GM12878 (cell line): ENCODE data around the gene CCDC191. TPM values are rescaled to one million over a fixed set of nuclear protein-coding genes. Genes with fewer than 3 reads are reported as not detected.

ENCODE experiments used
- ATAC-seq: fragments of 200-7000 bp; cut with Tn5 transposase; 3 replicates; pipeline ENCODE4 v1.9.1; 2020; ENCODE audit warnings: mild to moderate bottlenecking, moderate library complexity
- BruUV-seq: library from RNA; stranded (reverse); fragments of 400-500 nt; replicated peaks from 2 replicates; lab custom pipeline; 2021; lab: Mats Ljungman, UMichigan
- CTCF ChIA-PET: fragments of 300-600 bp; sonication (Branson Sonifier 250); formaldehyde crosslinking; extraction: SDS; loops from one replicate; lab custom pipeline; 2021; ENCODE audit warnings: inconsistent platforms; lab: Yijun Ruan, JAX
- POLR2A ChIA-PET: fragments of 350-600 bp; formaldehyde crosslinking; extraction: SDS; loops from one replicate; lab custom pipeline; 2021; ENCODE audit warnings: inconsistent platforms; lab: Charles Lee
- RAD21 ChIA-PET: fragments of 300-600 bp; sonication (Branson Sonifier 250); formaldehyde crosslinking; loops from one replicate; lab custom pipeline; 2023; ENCODE audit warnings: antibody characterized with exemption; ENCODE audit not compliant: unreplicated experiment; lab: Charles Lee
- SMC1A ChIA-PET: fragments of 300-600 bp; sonication (Branson Sonifier 250); formaldehyde crosslinking; loops from one replicate; lab custom pipeline; 2023; ENCODE audit not compliant: unreplicated experiment, uncharacterized antibody; lab: Charles Lee
- DNase-seq: peaks from one replicate; pipeline ENCODE4 v3.0.0-alpha.2; 2011; ENCODE audit warnings: low read depth, low spot score
- FAIRE-seq: peaks from 3 replicates; lab custom pipeline; 2011; peaks lifted over from hg19 to GRCh38; lab: Jason Lieb, UNC
- H2AFZ ChIP-seq: 2 replicates; pipeline ENCODE4 v1.6.0; 2011; ENCODE audit warnings: low read depth, low read length, control low read depth; ENCODE audit not compliant: control insufficient read depth
- H3K27ac ChIP-seq: 2 replicates; pipeline ENCODE4 v1.5.1; 2011; ENCODE audit warnings: control low read depth; ENCODE audit not compliant: control insufficient read depth, insufficient read depth
- H3K27me3 ChIP-seq, 2 experiments: replicated peaks in 1 of 2; 2 replicates each; pipeline versions ENCODE4 v1.6.0 to v1.6.1; 2011; ENCODE audit warnings: low read length in 1 of 2; ENCODE audit not compliant: control insufficient read depth in 2 of 2, insufficient read depth in 2 of 2
- H3K36me3 ChIP-seq, 2 experiments: 2 replicates each; pipeline ENCODE4 v1.5.1; 2011; ENCODE audit warnings: low read length in 1 of 2; ENCODE audit not compliant: control insufficient read depth in 2 of 2, insufficient read depth in 2 of 2
- H3K4me1 ChIP-seq: 2 replicates; pipeline ENCODE4 v1.6.1; 2011; ENCODE audit warnings: mild to moderate bottlenecking, low read length, moderate library complexity, mixed read lengths; ENCODE audit not compliant: control insufficient read depth, insufficient read depth
- H3K4me2 ChIP-seq: 2 replicates; pipeline ENCODE4 v1.6.0; 2011; ENCODE audit warnings: control low read depth; ENCODE audit not compliant: control insufficient read depth, insufficient read depth
- H3K4me3 ChIP-seq: fragments of 200-600 bp; sonication (generic); 2 replicates; pipeline ENCODE4 v1.5.1; 2016
- H3K79me2 ChIP-seq: 2 replicates; pipeline ENCODE4 v1.6.0; 2011; ENCODE audit warnings: low read length; ENCODE audit not compliant: control insufficient read depth, insufficient read depth
- H3K9ac ChIP-seq: 2 replicates; pipeline ENCODE4 v1.8.0; 2011; ENCODE audit warnings: low read length, control low read depth, mixed read lengths; ENCODE audit not compliant: control insufficient read depth, insufficient read depth
- H3K9me3 ChIP-seq: replicated peaks from 3 replicates; pipeline ENCODE4 v1.5.1; 2011; ENCODE audit warnings: mild to moderate bottlenecking, low read length; ENCODE audit not compliant: control insufficient read depth, insufficient read depth
- H4K20me1 ChIP-seq: 2 replicates; pipeline ENCODE4 v1.6.0; 2011; ENCODE audit not compliant: control insufficient read depth, insufficient read depth
- ASH2L ChIP-seq: fragments of 300-600, 200-600 bp; sonication (generic); IDR thresholded peaks from 2 replicates; pipeline ENCODE4 v1.6.1; 2017; ENCODE audit warnings: low read depth, mild to moderate bottlenecking, borderline replicate concordance
- CBX3 ChIP-seq: fragments of 200-600 bp; sonication (generic); IDR thresholded peaks from 2 replicates; pipeline ENCODE4 v1.6.1; 2016; ENCODE audit warnings: low read depth, borderline replicate concordance
- EED ChIP-seq: sonication (generic); IDR thresholded peaks from 2 replicates; pipeline ENCODE4 v1.6.1; 2016; ENCODE audit warnings: antibody characterized with exemption, low read depth
- JUND ChIP-seq: IDR thresholded peaks from 2 replicates; pipeline ENCODE4 v1.6.1; 2012; ENCODE audit warnings: low read depth, mild to moderate bottlenecking, low read length, improper control_type of control experiment, moderate library complexity
- MTA2 ChIP-seq: fragments of 450-650 bp; IDR thresholded peaks from 2 replicates; pipeline ENCODE4 v1.6.1; 2016; ENCODE audit warnings: low read depth, mild to moderate bottlenecking, moderate library complexity
- NBN ChIP-seq: fragments of 450-650 bp; IDR thresholded peaks from 2 replicates; pipeline ENCODE4 v1.6.1; 2016
- SPI1 ChIP-seq: IDR thresholded peaks from 2 replicates; pipeline ENCODE4 v1.6.1; 2011; ENCODE audit warnings: low read depth, mild to moderate bottlenecking, low read length, moderate library complexity, borderline replicate concordance; ENCODE audit not compliant: insufficient read depth
- SRF ChIP-seq, 2 experiments: IDR thresholded peaks; 2 replicates each; pipeline ENCODE4 v1.6.1; 2011; ENCODE audit warnings: low read depth in 2 of 2, low read length in 2 of 2, mild to moderate bottlenecking in 1 of 2, moderate library complexity in 1 of 2
- WGBS: methylation state at CpG from one replicate; pipeline ENCODE4 v1.1.6; 2016; ENCODE audit warnings: low lambda C conversion rate; ENCODE audit not compliant: insufficient replicate concordance, insufficient coverage; ENCODE audit errors: missing lambda C conversion rate; 5-methylcytosine and 5-hydroxymethylcytosine counted together
- in situ Hi-C: fragments of 300-500 bp; cut with MboI; formaldehyde crosslinking; loops from 9 replicates; pipeline ENCODE4 v1.14.3; 2018; ENCODE audit warnings: mixed read lengths
- intact Hi-C: fragments of 100-400 bp; cut with micrococcal nuclease; formaldehyde crosslinking; loops from one replicate; pipeline ENCODE4 v1.14.2; 2022; ENCODE audit not compliant: unreplicated experiment
- polyA plus RNA-seq, 11 experiments: library from polyadenylated mRNA; depleted of rRNA in 4 of 11; unstranded in 6 of 11; stranded (reverse) in 5 of 11; fragments of >200 nt; fragmentation: Nextera tagmentation in 4 of 11; fragmentation: Illumina TruSeq in 1 of 11; extraction: Ambion mirVana in 4 of 11; extraction: Trizol in 1 of 11; gene quantifications; 1 replicate in 1 of 11; 2 replicates in 10 of 11; pipeline versions ENCODE4 v1.2.1 to v1.2.3, GENCODE V29; 2011 to 2016; ENCODE audit warnings: inconsistent platforms in 2 of 11, missing spikeins in 2 of 11, low read depth in 1 of 11
- total RNA-seq, 4 experiments: library from RNA; depleted of rRNA in 3 of 4; stranded (reverse); fragments of >200 nt in 3 of 4; fragmentation: Illumina TruSeq in 1 of 4; extraction: Trizol in 1 of 4; gene quantifications; 2 replicates each; pipeline versions ENCODE4 v1.2.1 to v1.2.3, GENCODE V29; 2013 to 2021
- TF ChIP-seq, protein P1 (sequence below): fragments of 450-650 bp; formaldehyde crosslinking; IDR thresholded peaks from 2 replicates; pipeline ENCODE4 v1.4.0; 2022; ENCODE audit warnings: mild to moderate bottlenecking, moderate library complexity
- TF ChIP-seq, protein P2 (sequence below): fragments of 450-650 bp; IDR thresholded peaks from 2 replicates; pipeline ENCODE4 v1.6.1; 2014; ENCODE audit warnings: mild to moderate bottlenecking

The CCDC191 gene
- total and polyA plus RNA-seq, 10 of the 15 experiments (the other 5 are each of a cell fraction or from before 2014, with no cell fraction given) = 1.2 to 2.9 (median 1.7) TPM

- ChIA-PET RAD21 (no interaction called here), POLR2A (no interaction called here), CTCF (interaction anchor here (0.7 kb wide), 1 partner anchor 268 kb away, joined by 3 read pairs; no protein-coding TSS in a partner anchor), SMC1A (no interaction called here)
- no peak overlapping the region for H3K4me2 ChIP-seq
- no peaks in the 10 kb centered on the region for H3K27me3 ChIP-seq
- BruUV-seq = no TSS peak
- H3K27ac ChIP-seq = no peak overlapping the region
- DNase-seq (no peak), FAIRE-seq (no peak), ATAC-seq (no peak)
- H2AFZ ChIP-seq = no peak overlapping the region
- H3K4me3 ChIP-seq = no peak overlapping the region
- no peaks in the 10 kb centered on the region for H4K20me1 ChIP-seq
- in situ Hi-C loops = no loop called here
- H3K9me3 ChIP-seq = no peaks in the 10 kb centered on the region
- 87% methylated on average over 3 of the region's 3 CpGs for WGBS
- H3K4me1 ChIP-seq = no peaks in the 10 kb centered on the region
- intact Hi-C loops = no loop called here
- no peaks in the 10 kb centered on the region for H3K36me3 ChIP-seq
- no peak overlapping the region for H3K9ac ChIP-seq
- H3K79me2 ChIP-seq = no peaks in the 10 kb centered on the region
- no peak for TF ChIP-seq SRF (IDR thresholded peaks at IDR 0.05; ENCODE audit: low read depth in 2 of 2, low read length in 2 of 2)
- TF ChIP-seq CBX3 = no peak
- no peak for TF ChIP-seq SPI1
- TF ChIP-seq JUND = no peak
- TF ChIP-seq, protein P1, sequence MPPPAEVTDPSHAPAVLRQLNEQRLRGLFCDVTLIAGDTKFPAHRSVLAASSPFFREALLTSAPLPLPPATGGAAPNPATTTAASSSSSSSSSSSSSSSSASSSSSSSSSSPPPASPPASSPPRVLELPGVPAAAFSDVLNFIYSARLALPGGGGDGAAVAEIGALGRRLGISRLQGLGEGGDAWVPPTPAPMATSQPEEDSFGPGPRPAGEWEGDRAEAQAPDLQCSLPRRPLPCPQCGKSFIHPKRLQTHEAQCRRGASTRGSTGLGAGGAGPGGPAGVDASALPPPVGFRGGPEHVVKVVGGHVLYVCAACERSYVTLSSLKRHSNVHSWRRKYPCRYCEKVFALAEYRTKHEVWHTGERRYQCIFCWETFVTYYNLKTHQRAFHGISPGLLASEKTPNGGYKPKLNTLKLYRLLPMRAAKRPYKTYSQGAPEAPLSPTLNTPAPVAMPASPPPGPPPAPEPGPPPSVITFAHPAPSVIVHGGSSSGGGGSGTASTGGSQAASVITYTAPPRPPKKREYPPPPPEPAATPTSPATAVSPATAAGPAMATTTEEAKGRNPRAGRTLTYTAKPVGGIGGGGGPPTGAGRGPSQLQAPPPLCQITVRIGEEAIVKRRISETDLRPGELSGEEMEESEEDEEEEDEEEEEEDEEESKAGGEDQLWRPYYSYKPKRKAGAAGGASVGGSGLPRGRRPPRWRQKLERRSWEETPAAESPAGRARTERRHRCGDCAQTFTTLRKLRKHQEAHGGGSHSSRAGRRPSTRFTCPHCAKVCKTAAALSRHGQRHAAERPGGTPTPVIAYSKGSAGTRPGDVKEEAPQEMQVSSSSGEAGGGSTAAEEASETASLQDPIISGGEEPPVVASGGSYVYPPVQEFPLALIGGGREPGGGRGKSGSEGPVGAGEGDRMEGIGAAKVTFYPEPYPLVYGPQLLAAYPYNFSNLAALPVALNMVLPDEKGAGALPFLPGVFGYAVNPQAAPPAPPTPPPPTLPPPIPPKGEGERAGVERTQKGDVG = no peak
- no peak for TF ChIP-seq NBN
- TF ChIP-seq, protein P2, sequence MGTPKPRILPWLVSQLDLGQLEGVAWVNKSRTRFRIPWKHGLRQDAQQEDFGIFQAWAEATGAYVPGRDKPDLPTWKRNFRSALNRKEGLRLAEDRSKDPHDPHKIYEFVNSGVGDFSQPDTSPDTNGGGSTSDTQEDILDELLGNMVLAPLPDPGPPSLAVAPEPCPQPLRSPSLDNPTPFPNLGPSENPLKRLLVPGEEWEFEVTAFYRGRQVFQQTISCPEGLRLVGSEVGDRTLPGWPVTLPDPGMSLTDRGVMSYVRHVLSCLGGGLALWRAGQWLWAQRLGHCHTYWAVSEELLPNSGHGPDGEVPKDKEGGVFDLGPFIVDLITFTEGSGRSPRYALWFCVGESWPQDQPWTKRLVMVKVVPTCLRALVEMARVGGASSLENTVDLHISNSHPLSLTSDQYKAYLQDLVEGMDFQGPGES = no peak
- no peak for TF ChIP-seq ASH2L
- TF ChIP-seq EED = no peak
- TF ChIP-seq MTA2 = no peak
- TF ChIP-seq, all 136 proteins: peak for 0
Measured at GRCh38 chr3:114104414-114104813, 48.1 kb upstream of the CCDC191 start.
